GM18502 (cell line): ENCODE results near the gene PKP2.
"Not testable (repeated sequence)": the region's sequence is repeated elsewhere in the genome, so short reads cannot be mapped to it uniquely, and the experiment has no call there.

Experiments used
- ATAC-seq: cut with Tn5 transposase; IDR thresholded peaks from one replicate; pipeline ENCODE4 v1.9.1; 2021; ENCODE audit warnings: mild to moderate bottlenecking; ENCODE audit not compliant: unreplicated experiment, poor library complexity

Gene PKP2

GRCh38 chr12:32872416-32872815, 24.2 kb downstream of the PKP2 start:
- ATAC-seq: not testable (repeated sequence)

GRCh38 chr12:32870716-32871115, 25.9 kb downstream of the PKP2 start:
- no peak for ATAC-seq

GRCh38 chr12:32868885-32869284, 27.7 kb downstream of the PKP2 start:
- no peak for ATAC-seq

GRCh38 chr12:32864731-32865130, 31.8 kb downstream of the PKP2 start:
- ATAC-seq: no peak

- ATAC-seq: no peak
Measured at GRCh38 chr12:32863128-32863527, 33.4 kb downstream of the PKP2 start.

- ATAC-seq: not testable (repeated sequence)
Measured at GRCh38 chr12:32861658-32862057, 34.9 kb downstream of the PKP2 start.

GRCh38 chr12:32860192-32860591, 36.4 kb downstream of the PKP2 start:
- ATAC-seq: no peak

- ATAC-seq: no peak
Measured at GRCh38 chr12:32859389-32859788, 37.2 kb downstream of the PKP2 start.

- ATAC-seq: no peak
Measured at GRCh38 chr12:32854716-32855115, 41.9 kb downstream of the PKP2 start.

- ATAC-seq: no peak
Measured at GRCh38 chr12:32854097-32854496, 42.5 kb downstream of the PKP2 start.

- no peak for ATAC-seq
Measured at GRCh38 chr12:32847287-32847686, 49.3 kb downstream of the PKP2 start.

GRCh38 chr12:32846053-32846452, 50.5 kb downstream of the PKP2 start:
- no peak for ATAC-seq

GRCh38 chr12:32843528-32844095, 53.0 kb downstream of the PKP2 start:
- no peak for ATAC-seq

- ATAC-seq: no peak
Measured at GRCh38 chr12:32841061-32841460, 55.5 kb downstream of the PKP2 start.

GRCh38 chr12:32839828-32840227, 56.7 kb downstream of the PKP2 start:
- no peak for ATAC-seq

GRCh38 chr12:32837974-32838373, 58.6 kb downstream of the PKP2 start:
- ATAC-seq: no peak

- no peak for ATAC-seq
Measured at GRCh38 chr12:32836710-32837109, 59.9 kb downstream of the PKP2 start.

- no peak for ATAC-seq
Measured at GRCh38 chr12:32834122-32834521, 62.5 kb downstream of the PKP2 start.

- ATAC-seq: no peak
Measured at GRCh38 chr12:32828552-32828951, 68.0 kb downstream of the PKP2 start.

- no peak for ATAC-seq
Measured at GRCh38 chr12:32828120-32828519, 68.5 kb downstream of the PKP2 start.

- no peak for ATAC-seq
Measured at GRCh38 chr12:32826807-32827412, 69.7 kb downstream of the PKP2 start.

- no peak for ATAC-seq
Measured at GRCh38 chr12:32824596-32824995, 72.0 kb downstream of the PKP2 start.
